KMS-11 (cell line): ENCODE data around the gene RPS17.

Source experiments
- H2AFZ ChIP-seq: fragments of 200-600 bp; sonication (generic); 2 replicates; pipeline ENCODE4 v1.6.1; 2016; ENCODE audit warnings: antibody characterized with exemption, mixed run types, low read depth
- H3K27ac ChIP-seq: fragments of 200-600 bp; sonication (generic); 2 replicates; pipeline ENCODE4 v1.6.1; 2016; ENCODE audit warnings: mild to moderate bottlenecking, mixed run types
- H3K27me3 ChIP-seq: fragments of 200-600 bp; sonication (generic); 2 replicates; pipeline ENCODE4 v1.6.1; 2017; ENCODE audit warnings: mild to moderate bottlenecking, low read depth, mixed run types, moderate library complexity; ENCODE audit not compliant: insufficient read depth
- H3K36me3 ChIP-seq: fragments of 200-600 bp; sonication (generic); 2 replicates; pipeline ENCODE4 v1.6.1; 2017; ENCODE audit warnings: mild to moderate bottlenecking, mixed run types; ENCODE audit not compliant: insufficient read depth
- H3K4me1 ChIP-seq: fragments of 200-600 bp; sonication (generic); 2 replicates; pipeline ENCODE4 v1.6.1; 2016; ENCODE audit warnings: mild to moderate bottlenecking, low read depth, mixed run types; ENCODE audit not compliant: poor library complexity, severe bottlenecking
- H3K4me2 ChIP-seq: fragments of 200-600 bp; sonication (generic); 2 replicates; pipeline ENCODE4 v1.7.0; 2016; ENCODE audit warnings: mild to moderate bottlenecking, mixed run types
- H3K4me3 ChIP-seq: fragments of 200-600 bp; sonication (generic); IDR thresholded peaks from 2 replicates; pipeline ENCODE4 v1.6.1; 2017; ENCODE audit warnings: low read depth, low read length, mixed read lengths; ENCODE audit not compliant: insufficient read depth
- H3K79me2 ChIP-seq: fragments of 200-600 bp; sonication (generic); 2 replicates; pipeline ENCODE4 v1.6.1; 2016; ENCODE audit warnings: low read depth, mixed run types; ENCODE audit not compliant: insufficient read depth
- H3K9ac ChIP-seq: fragments of 200-600 bp; sonication (generic); 2 replicates; pipeline ENCODE4 v1.6.1; 2016; ENCODE audit warnings: mild to moderate bottlenecking, mixed run types
- H4K20me1 ChIP-seq: fragments of 200-600 bp; sonication (generic); 2 replicates; pipeline ENCODE4 v1.6.1; 2016; ENCODE audit warnings: mild to moderate bottlenecking, mixed run types; ENCODE audit not compliant: insufficient read depth
- TF ChIP-seq, protein P1 (sequence below): fragments of 200-600 bp; sonication (generic); conservative IDR thresholded peaks from 2 replicates; pipeline ENCODE4 v1.6.1; 2017; ENCODE audit warnings: low read depth, mild to moderate bottlenecking, antibody characterized with exemption, low read length, moderate library complexity, mixed read lengths

The RPS17 gene

DNA sequence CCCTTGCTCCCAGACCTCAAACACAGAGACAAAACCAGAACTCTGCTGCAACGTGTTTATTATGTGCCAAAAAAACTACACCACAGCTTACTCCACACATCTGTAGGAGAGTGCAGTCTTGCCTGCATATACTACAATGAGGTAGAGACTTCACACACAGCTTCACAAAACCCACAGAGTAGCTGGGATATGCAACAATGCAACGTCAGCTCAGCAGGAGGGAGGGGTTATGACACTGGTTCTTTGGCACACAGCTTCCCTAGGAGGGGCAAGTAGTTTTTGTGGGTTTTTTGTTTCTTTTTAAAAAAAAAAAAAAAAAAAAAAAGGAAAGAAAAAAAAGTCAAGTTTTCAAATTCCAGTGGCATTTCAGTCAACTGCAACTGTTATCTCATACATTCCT, 2.9 kb upstream of the RPS17 start:
- Histone ChIP-seq H2AFZ (no peak overlapping the region), H3K4me2 (peak overlapping the region; percentile 14), H4K20me1 (peaks cover 8% of the 10 kb centered on the region; the same call in 1 of the 2 replicates), H3K27me3 (no peaks in the 10 kb centered on the region), H3K27ac (peak overlapping the region; percentile 26; the same call in 1 of the 2 replicates), H3K9ac (no peak overlapping the region), H3K79me2 (peaks cover 22% of the 10 kb centered on the region), H3K4me3 (no peak overlapping the region), H3K36me3 (peaks cover 7% of the 10 kb centered on the region; the same call in 1 of the 2 replicates), H3K4me1 (peaks cover 24% of the 10 kb centered on the region)
- TF ChIP-seq, protein P1, sequence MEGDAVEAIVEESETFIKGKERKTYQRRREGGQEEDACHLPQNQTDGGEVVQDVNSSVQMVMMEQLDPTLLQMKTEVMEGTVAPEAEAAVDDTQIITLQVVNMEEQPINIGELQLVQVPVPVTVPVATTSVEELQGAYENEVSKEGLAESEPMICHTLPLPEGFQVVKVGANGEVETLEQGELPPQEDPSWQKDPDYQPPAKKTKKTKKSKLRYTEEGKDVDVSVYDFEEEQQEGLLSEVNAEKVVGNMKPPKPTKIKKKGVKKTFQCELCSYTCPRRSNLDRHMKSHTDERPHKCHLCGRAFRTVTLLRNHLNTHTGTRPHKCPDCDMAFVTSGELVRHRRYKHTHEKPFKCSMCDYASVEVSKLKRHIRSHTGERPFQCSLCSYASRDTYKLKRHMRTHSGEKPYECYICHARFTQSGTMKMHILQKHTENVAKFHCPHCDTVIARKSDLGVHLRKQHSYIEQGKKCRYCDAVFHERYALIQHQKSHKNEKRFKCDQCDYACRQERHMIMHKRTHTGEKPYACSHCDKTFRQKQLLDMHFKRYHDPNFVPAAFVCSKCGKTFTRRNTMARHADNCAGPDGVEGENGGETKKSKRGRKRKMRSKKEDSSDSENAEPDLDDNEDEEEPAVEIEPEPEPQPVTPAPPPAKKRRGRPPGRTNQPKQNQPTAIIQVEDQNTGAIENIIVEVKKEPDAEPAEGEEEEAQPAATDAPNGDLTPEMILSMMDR: no peak

DNA sequence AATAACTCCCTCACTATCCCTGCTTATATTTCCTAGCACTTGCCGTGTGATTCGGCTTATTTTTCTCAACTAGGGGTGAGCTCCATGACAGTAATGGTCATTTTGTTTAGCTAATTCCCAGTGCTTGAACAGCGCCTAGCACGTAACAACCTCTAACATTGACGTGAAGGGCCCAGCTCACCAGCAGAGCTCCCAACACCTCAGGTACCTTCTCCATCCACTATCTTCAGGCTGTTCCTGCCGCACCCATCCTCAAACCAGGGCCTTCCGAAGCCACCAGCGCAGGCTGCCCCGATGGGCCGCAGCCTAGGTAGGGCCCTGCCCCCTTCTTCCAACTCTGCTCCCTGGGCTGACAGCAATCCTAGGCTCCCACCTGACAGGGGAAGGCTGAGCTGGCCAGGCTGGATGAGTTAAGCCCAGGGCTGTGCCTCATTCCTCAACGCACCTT, 751 bp upstream of the RPS17 start:
- Histone ChIP-seq H3K4me2 (peak overlapping the region; percentile 67), H2AFZ (peak overlapping the region; percentile 84), H3K9ac (peak overlapping the region; percentile 99), H3K36me3 (peaks cover 25% of the 10 kb centered on the region), H3K27ac (peak overlapping the region; percentile 89), H4K20me1 (peaks cover 17% of the 10 kb centered on the region), H3K27me3 (no peaks in the 10 kb centered on the region), H3K4me3 (no peak overlapping the region), H3K4me1 (peaks cover 30% of the 10 kb centered on the region), H3K79me2 (peaks cover 31% of the 10 kb centered on the region)
- TF ChIP-seq, protein P1: no peak

DNA sequence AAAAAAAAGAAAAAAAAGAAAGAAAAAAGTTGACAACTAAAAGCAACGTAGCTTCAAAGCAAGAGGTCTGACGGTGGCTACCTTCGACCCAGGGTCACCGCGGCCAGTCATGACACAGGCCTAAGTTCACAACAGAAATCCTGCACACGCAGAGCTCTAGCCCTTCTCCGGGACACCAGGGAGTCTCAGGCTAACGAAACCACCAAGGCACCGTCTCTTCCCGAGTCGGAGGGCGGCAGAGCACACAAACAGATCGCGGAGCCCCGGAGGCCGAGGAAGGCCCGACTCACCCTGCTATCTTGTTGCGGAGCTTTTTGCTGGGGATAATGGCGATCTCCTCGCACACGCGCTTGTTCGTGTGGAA, 584 bp downstream of the RPS17 start:
- peaks cover 25% of the 10 kb centered on the region for H3K36me3 ChIP-seq

DNA sequence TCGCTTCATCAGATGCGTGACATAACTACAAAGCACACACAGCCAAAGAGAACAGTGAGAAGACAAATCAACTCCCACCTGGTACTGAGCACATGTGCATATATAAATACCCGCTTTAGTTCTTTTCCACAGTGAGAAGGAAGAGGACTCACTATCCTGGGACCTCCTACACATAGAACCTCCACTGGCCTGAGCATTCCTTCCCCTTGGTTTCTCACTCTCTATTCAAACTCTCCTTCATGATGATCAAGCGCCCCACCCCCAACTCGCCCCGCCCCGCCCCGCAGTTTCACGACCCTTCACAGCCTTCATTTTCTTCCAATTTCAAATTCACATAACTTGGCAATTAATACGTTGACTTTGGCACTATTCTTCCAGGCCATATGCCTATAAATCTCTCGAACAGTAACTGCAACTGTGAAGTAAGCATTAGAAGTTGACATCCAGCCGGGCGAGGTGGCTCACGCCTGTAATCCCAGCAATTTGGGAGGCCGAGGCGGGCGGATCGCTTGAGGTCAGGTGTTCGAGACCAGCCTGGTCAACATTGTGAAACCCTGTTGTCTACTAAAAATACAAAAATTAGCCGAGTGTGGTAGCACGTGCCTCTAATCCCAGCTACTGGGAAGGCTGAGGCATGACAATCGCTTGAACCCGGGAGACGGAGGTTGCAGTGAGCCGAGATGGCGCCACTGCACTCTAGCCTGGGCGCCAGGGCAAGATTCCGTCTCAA, 1.1 kb downstream of the RPS17 start:
- Histone ChIP-seq H3K4me2 (peak overlapping the region; percentile 79), H3K9ac (peak overlapping the region; percentile 99), H4K20me1 (peaks cover 17% of the 10 kb centered on the region), H3K4me3 (no peak overlapping the region), H3K4me1 (peaks cover 30% of the 10 kb centered on the region), H2AFZ (no peak overlapping the region), H3K27me3 (no peaks in the 10 kb centered on the region), H3K27ac (peak overlapping the region; percentile 89), H3K36me3 (peaks cover 25% of the 10 kb centered on the region), H3K79me2 (peaks cover 31% of the 10 kb centered on the region)
- TF ChIP-seq, protein P1: no peak

More for the DNA sequence above, 584 bp downstream of the RPS17 start:
- peaks cover 31% of the 10 kb centered on the region for H3K79me2 ChIP-seq
- H2AFZ ChIP-seq: peak overlapping the region; percentile 84; the same call in 1 of the 2 replicates
- no peak overlapping the region for H3K4me3 ChIP-seq
- H3K9ac ChIP-seq: peak overlapping the region; percentile 99
- H4K20me1 ChIP-seq: peaks cover 17% of the 10 kb centered on the region
- peaks cover 30% of the 10 kb centered on the region for H3K4me1 ChIP-seq
- peak overlapping the region; percentile 89 for H3K27ac ChIP-seq
- TF ChIP-seq, protein P1: no peak
- no peaks in the 10 kb centered on the region for H3K27me3 ChIP-seq
- peak overlapping the region; percentile 79 for H3K4me2 ChIP-seq
